HL-60/S4 treated with phorbol 12-myristate 13-acetate at 8.2 ng/mL for 4 days and 3 days (cell line): ENCODE results near the gene TMC6.
"Not testable (repeated sequence)": the region's sequence is repeated elsewhere in the genome, so short reads cannot be mapped to it uniquely, and the experiment has no call there.

ENCODE experiments used
- in situ Hi-C: fragments of 300-500 bp; cut with MboI; formaldehyde crosslinking; loops from 2 replicates; pipeline ENCODE4 v1.15.0; 2022; ENCODE audit warnings: low sequenced_read_pairs

The TMC6 gene

DNA sequence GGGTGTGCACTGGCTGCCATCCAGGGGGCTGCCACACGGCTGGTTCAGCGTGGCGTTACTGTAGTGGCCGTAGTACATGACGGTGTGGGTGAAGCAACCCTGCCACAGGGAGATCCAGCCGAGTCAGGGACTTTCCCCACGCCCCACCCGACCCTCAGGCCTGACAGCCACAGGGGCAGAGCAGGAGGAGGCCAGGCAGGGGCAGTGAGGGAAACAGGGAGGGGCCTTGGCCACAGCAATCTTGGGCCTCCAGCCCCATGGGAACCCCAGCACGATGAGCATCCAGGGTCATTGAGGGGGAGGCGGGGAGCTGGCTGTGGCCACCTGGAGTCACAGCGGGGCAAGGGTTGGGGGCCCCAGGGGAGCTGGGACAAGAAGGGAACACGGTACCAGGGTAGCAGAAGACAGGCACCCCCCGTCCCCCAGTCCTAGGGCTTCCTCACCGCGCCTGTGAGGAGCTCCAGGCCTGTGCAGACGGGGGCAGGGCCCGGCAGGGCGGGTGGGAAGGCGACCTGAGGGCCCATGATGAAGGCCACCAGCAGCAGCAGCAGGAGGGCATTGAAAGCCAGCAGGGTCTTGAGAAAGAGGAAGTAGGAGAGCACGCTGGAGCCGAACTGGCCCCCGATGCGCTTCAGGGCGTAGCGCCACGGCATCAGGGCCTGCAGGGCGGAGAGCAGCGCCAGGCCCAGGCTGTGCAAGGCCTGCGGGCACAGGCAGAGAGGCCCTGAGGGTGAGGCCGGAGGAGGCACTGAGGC lies 4.3 kb downstream of the TMC6 start:
- in situ Hi-C loops: no loop called here

GRCh38 chr17:78123258-78123929 lies 5.2 kb downstream of the TMC6 start:
- in situ Hi-C loops: no loop called here

DNA sequence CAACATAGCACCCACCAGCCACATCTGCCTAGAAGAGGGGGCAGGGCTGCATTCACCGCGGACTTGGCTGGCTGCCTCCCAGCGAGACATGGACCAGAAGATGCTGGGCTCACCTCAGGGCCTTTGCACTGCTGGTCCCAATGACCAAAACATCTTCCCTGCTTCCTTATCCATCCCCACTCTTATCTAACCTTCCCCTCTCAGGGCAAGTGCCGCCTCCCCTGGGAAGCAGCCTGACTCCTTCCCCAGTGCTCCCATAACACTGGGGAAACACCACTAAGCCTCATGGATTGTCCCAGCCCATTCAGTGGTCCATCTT lies 5.7 kb downstream of the TMC6 start:
- in situ Hi-C loops: no loop called here

GRCh38 chr17:78122216-78122930 lies 6.2 kb downstream of the TMC6 start:
- in situ Hi-C loops: no loop called here

DNA sequence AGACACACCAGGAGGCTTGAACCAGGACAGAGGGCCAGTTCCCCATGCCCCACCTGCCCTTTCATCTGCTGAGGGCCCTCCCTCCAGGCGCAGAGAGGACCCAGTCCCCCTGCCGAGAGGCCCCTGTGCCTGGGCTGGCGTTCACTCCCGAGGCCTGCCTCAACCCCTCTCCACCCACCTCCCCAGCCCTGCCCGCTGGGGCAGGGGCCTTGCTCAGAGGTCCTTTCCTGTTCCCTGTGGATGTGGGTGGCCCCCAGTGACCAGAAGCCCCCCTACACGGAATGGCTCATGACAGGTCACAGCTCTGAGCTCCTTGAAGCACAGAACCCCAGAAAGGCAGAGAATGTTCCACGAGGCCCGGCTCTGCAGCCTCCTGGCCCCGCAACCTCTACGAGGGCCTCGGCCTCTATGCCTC lies 6.7 kb downstream of the TMC6 start:
- in situ Hi-C loops: no loop called here

DNA sequence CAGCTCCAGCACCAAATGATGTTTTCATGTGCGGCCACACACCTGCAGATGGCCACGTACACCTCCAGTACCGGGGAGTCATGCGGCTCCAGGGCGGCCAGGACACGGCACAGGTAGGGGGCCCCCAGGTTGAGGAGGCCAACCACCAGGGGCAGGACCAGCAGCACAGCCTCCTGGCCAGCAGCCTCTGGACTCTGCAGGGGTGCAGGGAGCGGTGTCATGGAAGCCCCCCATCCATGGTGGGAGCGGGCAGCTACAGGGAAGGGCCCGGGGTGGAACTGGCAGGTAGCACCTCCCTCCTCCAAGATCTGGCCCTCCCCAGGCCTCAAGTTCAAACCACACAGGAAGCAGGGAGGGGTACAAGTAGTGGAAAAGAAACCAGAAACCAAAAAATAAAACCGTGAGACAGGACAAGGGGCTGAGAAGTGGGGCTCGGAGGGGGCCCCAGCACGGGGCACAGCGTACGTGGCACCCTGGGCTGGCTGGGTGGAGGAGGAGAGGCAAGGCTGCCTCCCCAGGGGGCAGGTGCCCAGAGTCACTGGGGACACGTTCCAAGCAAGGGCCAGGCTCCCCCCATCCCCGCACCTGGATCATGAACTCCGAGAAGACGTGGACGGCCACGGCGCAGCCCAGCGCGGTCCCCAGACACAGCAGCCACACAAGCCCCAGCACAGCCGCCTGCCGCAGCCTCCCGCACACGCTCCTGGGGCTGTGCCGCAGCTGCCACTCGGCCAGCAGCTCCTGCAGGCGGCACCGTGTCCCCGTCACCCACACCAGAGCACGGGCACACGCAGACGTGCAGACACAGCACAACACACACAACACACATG lies 7.4 kb downstream of the TMC6 start:
- in situ Hi-C loops: no loop called here

DNA sequence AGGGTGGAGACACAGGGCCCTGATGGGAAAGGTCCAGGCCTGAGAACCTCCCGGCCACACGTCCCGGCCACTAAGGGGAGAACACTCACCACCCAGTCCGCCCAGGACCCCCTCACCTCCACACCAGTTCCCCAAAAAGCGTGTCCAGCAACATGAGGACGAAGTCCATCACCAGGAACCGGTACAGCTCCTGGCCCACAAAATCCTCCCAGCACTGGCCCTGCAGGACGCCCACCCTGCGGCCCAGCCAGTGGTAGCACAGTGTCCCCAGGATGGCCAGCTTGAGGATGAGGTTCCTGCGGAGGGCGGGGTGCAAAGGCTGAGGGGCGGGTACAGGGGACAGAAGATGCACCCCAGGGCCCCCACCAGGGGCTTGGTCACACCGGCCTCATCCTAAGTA lies 8.0 kb downstream of the TMC6 start:
- in situ Hi-C loops: no loop called here

GRCh38 chr17:78118801-78119241 lies 9.7 kb downstream of the TMC6 start:
- in situ Hi-C loops: no loop called here

DNA sequence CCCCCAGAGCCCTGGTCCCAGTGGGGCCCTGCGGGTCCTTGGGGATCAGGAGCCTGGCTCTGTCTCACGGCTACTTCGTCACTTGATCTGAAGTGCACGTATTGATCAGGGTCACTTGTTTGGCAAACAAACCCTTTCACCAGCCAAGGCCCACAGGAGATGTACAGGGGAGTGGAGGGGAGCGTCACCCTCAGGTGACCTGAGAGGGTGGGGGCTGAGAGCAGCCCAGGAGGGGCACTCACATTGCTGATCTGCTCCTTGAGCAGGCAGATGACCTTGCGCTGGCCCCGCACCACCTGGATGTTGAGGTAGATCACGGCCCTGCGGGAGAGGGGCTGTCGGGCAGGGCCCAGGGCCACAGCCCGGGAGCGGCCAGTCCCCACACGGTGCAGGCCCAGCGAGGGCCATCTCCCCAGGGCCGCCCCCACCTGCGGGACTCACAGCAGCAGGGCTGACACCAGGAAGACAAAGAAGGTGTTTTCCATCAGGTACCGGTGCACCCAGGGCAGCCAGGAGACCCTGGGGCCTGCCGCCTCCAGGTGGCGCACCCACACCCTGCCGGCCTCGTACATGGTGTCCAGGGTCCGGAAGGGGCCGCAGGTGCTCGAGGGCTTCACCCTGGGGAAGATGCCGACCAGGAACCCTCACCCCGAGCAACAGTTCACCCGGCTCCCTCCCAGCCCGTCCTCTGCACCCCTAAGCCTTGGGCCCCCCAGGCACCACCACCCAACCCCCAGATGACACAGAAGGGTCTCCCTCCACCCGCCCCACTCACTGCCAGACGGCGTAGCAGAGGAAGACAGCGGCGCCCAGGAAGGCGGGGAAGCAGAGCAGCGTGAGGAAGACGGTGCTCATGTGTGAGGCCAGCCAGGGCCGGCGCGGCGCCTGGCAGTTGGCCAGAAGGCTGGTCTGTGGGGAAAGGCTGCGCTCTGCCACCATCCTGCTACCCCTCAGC lies 11.3 kb downstream of the TMC6 start:
- in situ Hi-C loops: no loop called here

DNA sequence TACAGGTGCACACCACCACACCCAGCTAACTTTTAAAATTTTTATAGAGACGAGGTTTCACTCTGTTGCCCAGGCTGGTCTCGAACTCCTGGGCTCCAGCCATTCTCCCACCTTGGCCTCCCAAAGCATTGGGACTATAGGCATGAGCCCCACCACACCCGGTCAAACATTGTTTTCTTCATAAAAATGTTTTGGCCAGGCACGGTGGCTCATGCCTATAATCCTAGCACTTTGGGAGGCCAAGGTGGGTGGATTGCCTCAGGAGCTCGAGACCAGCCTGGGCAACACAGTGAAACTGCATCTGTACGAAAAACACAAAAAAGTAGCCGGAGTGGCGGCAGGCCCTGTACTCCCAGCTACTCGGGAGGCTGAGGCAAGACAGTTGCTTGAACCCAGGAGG lies 12.1 kb downstream of the TMC6 start:
- in situ Hi-C loops: no loop called here

GRCh38 chr17:78115803-78116202 lies 12.8 kb downstream of the TMC6 start:
- in situ Hi-C loops: not testable (repeated sequence)

DNA sequence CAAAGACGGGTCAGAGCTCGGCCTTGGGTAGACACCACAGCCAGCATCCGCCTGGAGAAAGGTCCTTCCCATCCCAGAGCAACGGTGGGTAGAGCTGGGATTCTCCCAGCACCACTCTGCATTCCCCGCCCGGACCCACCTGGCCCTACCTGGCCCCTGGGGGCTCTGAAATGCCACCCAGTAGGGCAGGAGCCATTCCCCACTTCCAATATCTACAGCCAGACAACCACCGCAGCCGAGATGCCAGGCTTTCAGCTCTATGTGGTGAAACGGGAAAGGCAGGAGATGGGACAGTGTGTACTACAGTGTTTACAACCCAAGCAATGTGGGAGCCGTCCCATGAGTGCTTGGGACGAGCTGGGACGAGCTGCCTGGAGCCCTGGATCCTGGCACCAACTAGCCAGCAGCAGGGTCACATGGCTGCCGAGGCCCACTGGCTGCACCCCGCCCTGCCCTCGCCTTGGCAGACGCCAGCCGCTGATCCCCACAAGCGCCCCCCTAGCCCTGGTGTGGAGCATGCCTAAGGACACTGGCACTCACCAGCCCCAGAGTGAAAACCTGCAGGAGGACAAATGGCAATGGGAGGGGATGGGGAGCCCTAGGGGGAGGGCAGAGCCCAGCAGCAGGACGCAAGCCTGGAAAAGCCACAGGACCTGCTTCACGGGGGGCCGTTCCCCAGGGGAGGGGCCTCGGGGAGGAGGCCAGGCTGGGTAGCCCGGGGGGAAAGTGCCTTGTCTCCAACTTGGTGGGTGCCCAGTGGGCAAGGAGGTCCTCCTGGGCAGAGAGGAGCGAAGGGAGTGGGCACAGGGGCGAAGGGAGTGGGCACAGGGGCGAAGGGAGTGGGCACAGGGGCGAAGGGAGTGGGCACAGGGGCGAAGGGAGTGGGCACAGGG lies 13.5 kb downstream of the TMC6 start:
- in situ Hi-C loops: no loop called here

GRCh38 chr17:78113804-78114785 lies 14.5 kb downstream of the TMC6 start:
- in situ Hi-C loops: no loop called here

DNA sequence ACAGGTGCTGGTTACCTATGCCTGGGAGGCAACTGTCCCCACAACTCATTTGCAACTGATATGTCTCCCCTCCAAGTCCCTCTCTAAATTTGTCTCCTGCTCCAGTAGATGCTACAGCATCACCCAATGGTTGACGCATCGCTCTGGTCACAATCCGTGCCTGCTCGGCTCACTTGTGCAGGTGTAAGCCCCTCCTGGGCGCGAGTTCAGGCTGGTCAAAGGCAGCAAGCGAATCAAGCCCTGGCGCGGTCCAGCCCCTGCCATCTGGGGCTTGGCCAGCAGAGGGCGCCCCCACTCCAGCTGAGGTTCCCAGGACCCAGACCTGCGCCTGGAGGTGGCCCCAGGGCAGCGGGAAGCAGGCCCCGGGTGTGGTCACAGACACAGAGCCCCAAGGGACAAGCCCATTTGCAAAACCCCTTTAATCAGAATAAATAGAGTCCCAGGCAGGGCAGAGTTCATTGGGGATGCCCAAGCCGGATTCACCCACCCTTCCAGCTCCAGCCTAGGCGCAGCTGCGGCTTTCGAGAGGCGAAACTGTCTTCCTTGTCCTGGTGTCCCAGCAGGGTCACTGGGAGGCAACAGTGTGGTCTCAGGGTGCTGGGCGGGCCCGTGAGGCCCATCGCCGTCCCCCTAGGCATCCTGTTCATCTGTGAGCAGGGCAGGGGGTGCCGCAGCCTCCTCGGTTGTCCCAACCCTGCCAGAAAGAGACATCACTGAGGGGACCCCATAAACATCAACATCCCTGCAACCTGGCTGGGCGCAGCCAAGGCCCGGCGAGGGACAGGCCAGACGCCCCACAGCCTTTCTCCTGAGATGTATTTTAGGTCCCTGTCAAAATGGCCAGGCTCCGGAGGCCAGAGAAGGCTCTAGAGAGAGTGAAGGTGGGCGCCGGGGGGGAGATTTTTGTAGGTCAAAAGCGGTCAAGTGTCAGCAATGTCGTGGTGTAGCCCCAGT lies 15.8 kb downstream of the TMC6 start:
- in situ Hi-C loops: no loop called here

GRCh38 chr17:78111727-78112517 lies 16.6 kb downstream of the TMC6 start:
- in situ Hi-C loops: no loop called here
